Inferior parietal cortex (tissue), 1 donor: ENCODE results near the gene PARD3B.

Experiments used
- DNase-seq: peaks from one replicate; pipeline ENCODE4 v3.0.0-alpha.2; 2016; ENCODE audit errors: extremely low spot score

The PARD3B gene

DNA sequence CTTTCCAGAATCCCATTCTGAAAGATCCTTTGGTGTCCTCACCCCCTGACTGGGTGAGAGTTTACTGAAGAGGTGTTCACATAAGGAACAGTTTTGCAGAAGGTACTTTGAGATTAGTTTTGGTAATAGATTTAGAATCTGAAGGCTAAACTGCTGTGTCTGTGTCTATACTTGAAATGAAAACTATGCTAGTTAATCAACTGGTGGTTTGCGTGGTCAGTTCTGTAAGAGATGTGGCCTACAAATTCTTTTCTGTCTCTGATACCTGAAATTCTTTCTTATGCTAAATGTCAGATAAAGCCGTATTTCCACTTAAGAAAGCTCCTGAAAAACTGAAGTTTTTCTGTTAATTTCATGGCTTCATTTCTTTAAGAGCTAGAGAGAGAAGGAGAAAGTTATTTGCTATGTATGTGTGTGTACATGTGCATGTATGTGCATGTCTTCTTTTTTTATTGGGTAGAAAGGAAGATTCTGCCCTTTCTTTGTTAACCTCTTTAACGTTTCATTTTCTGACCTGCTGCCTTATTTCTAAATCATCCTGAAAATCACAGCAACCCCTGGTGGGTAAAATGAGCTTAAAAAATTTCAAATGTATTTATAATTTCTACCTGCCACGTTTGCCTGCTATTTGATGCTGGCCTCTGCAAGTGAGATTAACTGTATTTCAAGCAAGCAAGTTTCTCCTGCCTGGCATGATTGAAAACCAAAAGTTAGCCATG, 585.0 kb downstream of the PARD3B start:
- no peak for DNase-seq

DNA sequence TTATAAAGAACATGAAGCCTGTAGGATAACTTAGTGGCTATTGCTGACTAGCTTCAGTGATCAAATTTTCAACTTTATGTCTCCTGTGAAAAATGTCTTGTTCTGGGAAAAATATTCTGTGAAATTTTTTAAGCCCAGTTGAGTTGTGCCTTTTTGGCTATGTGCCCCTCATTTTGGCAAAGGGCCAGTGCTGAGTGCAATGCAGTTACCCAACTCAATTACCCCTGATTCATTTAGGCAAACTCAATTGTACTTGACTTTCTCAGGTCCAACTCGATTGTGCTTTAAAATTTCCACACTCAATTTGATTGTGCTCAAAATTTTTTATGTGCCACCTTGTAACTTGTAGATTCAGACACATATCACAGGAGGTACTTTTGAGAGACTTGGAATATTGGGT, 588.3 kb downstream of the PARD3B start:
- DNase-seq = no peak

GRCh38 chr2:205138735-205139134, 593.5 kb downstream of the PARD3B start:
- no peak for DNase-seq

- no peak for DNase-seq
Measured at GRCh38 chr2:205139822-205140463, 594.7 kb downstream of the PARD3B start.

DNA sequence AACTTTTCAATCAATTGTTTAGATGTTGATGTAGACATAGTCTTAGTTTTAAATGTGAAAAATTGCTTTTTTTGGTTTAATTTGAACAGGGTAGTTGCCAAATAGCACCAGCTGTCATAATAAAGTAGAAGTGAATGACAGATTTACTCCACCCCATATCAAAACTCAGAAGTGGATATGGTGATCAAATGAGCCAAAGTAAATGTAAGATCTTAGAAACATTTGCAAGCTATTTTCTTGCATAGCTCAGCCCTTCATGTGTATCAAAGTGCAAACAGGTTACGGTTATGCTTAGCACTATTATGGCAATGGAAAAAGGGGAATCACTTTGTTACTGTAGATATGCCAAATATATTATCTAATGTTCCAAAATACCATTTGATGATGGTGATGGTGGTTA, 596.1 kb downstream of the PARD3B start:
- no peak for DNase-seq

DNA sequence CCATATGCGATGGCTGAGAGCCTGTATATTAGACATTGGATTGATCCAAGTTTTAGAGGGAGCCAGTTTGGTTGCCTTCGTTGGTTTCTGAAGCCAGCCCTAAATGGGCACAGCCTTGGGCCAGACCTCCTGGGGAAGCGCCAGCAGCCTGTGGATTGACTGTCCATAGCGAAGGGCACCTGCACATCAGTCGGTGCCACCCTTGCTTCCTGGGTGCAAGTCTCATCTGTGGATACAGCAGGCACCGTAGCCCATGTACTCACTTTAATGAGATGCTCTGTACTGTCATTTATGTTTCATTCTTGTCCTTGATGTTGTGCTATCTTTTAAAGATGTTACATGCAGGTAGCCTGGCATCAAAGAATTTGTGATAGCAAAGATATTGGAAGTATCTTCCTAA, 600.6 kb downstream of the PARD3B start:
- DNase-seq = no peak

GRCh38 chr2:205148755-205149154, 603.5 kb downstream of the PARD3B start:
- no peak for DNase-seq

DNA sequence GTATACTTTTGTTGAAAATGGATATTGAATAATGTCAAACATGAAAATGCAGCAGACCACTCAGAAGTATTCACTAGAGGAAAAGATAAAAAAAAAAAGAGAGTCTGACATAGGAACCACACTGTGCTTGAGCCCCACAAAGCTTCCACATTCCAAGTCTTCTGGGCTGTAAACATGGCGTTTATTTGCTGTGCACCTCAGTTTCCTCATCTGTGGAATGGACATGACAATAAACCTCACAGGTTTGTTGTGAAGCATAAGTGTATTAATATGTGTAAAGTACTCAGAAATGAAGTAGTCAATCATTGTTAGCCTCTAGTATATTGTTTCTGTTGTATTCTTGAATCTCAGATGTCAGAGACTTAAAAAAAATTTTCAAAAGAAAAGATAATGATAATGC, 611.2 kb downstream of the PARD3B start:
- DNase-seq = no peak

DNA sequence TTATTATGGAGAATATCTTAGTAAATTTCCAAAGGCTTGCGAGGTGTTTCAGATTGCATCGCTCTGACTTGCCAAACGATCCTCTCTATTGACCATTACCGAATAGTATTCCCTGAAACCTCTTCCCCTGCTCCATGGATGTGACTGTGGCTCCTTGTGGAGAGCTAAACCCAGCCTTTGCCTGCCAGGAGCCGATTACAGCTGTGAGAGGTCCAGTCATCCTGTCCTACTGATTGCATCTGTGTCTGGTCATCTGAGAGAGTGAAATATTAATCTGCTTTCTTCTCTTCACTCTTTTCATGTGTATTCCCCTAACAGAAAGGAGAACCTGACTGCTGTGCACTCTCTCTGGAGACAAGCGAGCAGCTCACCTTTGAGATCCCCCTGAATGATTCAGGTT, 613.1 kb downstream of the PARD3B start:
- DNase-seq = no peak

GRCh38 chr2:205161156-205161839, 616.0 kb downstream of the PARD3B start:
- DNase-seq = no peak

- DNase-seq = no peak
Measured at GRCh38 chr2:205166745-205167144, 621.5 kb downstream of the PARD3B start.

DNA sequence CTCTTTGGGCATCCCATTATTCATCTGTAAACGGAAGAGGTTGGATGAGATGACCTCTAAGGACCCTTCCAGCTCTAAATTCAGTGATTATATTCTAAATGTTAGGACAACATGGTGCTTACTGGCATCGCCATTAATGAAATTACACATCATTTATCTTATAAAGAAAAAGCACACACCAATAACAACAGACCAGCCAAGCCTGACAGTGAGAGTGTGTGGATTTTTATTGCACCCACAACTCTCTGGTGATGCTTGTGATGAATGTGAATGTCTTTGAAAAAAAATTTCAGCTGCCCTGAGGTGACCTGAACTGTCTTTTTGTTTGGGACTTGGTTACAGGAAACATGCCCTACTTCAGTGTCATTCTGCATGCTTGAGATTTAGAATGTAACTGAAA, 623.7 kb downstream of the PARD3B start:
- DNase-seq = no peak

DNA sequence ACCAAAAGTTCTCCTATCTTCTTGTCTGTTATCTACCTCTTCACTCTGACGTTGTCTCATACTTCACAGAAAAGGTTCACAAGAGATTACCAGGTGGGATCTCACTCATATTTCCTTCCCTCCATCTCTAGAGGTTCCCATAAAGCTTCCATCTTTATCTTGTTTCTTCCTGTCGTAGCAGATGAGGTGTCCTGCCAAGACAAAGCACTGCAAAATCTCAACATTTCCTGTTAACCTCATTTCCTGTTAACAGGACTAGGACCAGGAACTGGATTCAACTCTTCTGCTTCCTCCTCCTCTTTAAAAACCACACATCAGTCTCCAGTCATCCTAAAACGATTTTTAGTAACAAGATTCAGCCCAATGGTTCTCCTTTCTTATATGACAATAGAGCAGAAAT, 624.2 kb downstream of the PARD3B start:
- no peak for DNase-seq

- no peak for DNase-seq
Measured at GRCh38 chr2:205170399-205170798, 625.1 kb downstream of the PARD3B start.

DNA sequence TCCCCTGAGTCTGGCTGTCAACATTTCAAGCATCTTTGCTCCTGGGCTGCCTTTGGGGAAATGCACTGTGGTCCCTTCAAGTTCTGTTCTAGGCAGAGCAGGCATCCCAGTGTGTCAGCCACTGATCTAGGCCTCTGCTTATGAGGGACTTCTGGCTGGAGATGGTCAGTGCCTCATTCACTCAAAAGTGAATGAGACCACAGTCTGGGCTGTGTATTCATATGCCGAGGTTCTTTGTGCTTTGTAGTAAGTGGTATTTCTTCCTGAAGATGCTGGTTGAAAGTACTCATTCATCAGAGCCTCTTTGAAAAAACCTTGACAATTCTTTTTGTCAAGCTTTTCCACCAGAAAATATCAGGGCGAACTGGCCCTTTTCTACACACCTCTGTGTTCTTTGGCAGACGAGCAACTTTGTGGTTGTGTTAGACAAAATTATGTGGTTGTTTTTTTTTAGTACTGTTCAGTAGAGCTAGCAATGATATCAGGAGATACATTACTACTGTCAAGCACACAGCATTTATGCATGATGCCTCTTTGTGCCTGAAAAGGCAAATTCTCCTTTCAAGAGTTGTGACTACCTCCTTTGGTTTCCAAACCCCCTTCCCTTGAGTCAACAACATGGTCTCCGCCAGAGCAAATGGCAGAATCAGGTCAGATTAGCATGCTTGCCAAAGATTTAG, 626.1 kb downstream of the PARD3B start:
- no peak for DNase-seq

GRCh38 chr2:205175831-205176230, 630.6 kb downstream of the PARD3B start:
- no peak for DNase-seq

GRCh38 chr2:205176546-205176945, 631.3 kb downstream of the PARD3B start:
- DNase-seq = no peak

DNA sequence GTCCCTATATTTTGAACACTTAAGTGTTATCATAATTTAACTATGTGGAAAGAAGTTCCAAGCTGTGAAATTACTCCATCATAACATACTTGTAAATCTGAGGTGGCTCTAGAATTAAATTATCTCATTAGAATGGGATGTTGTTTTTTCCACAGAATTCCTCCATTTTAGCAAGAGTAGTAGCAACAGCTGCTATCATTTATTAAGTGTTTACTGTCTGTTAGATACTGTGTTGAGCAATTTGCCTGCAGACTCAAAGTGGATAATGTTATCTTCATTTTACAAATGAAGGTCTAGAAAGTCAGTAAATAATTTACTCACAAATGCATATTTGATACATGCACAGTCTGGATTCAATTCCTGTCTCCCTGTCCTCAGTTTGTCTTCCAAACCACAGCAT, 632.3 kb downstream of the PARD3B start:
- no peak for DNase-seq

- no peak for DNase-seq
Measured at GRCh38 chr2:205180730-205181129, 635.5 kb downstream of the PARD3B start.

DNA sequence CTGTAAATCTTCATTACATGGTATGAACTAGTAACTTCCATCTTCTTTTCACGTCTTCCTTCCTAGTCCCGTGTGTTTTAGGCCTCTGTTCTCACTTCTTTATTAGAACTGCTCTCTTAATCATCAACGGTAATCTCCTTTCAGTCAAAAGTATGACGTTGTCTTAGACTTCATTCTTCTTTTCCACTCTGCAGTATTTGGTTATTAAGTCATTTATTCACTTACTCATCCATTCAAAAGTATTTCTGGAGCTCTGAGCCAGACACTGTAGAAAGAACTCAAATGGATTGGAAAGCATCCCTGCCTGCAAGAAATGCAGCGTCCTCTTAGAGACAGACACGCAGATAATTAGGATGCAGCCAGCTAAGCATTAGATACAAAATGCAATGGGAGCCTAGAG, 642.5 kb downstream of the PARD3B start:
- no peak for DNase-seq

- peak; percentile 53 for DNase-seq
Measured at GRCh38 chr2:205188239-205189138, 643.2 kb downstream of the PARD3B start.
